ENCODE measurements around the gene PRM2. TPM values are rescaled to one million over a fixed set of nuclear protein-coding genes. Genes with fewer than 3 reads are reported as not detected.
"Not testable (repeated sequence)": the region's sequence is repeated elsewhere in the genome, so short reads cannot be mapped to it uniquely, and the experiment has no call there.

PRM2 gene
- total RNA-seq, 1 donor from 2014 or later: not detected

- no peak for DNase-seq (ENCODE audit: extremely low read depth, low read depth, low spot score)
Measured at GRCh38 chr16:11307639-11308492, 31.6 kb upstream of the PRM2 start.

GRCh38 chr16:11306997-11307638, 30.8 kb upstream of the PRM2 start:
- DNase-seq (ENCODE audit: extremely low read depth, low read depth, low spot score): no peak

- DNase-seq (ENCODE audit: extremely low read depth, low read depth, low spot score): no peak
Measured at GRCh38 chr16:11306381-11306780, 30.1 kb upstream of the PRM2 start.

- no peak for DNase-seq (ENCODE audit: extremely low read depth, low read depth, low spot score)
Measured at GRCh38 chr16:11303405-11304138, 27.3 kb upstream of the PRM2 start.

GRCh38 chr16:11302977-11303376, 26.7 kb upstream of the PRM2 start:
- no peak for DNase-seq (ENCODE audit: extremely low read depth, low read depth, low spot score)

GRCh38 chr16:11301645-11302501, 25.6 kb upstream of the PRM2 start:
- no peak for DNase-seq (ENCODE audit: extremely low read depth, low read depth, low spot score)

- DNase-seq (ENCODE audit: extremely low read depth, low read depth, low spot score): no peak
Measured at GRCh38 chr16:11300560-11300892, 24.2 kb upstream of the PRM2 start.

GRCh38 chr16:11299865-11300559, 23.7 kb upstream of the PRM2 start:
- no peak for DNase-seq (ENCODE audit: extremely low read depth, low read depth, low spot score)

- DNase-seq (ENCODE audit: extremely low read depth, low read depth, low spot score): not testable (repeated sequence)
Measured at GRCh38 chr16:11298950-11299547, 22.8 kb upstream of the PRM2 start.

- no peak for DNase-seq (ENCODE audit: extremely low read depth, low read depth, low spot score)
Measured at GRCh38 chr16:11298143-11298900, 22.0 kb upstream of the PRM2 start.

GRCh38 chr16:11297492-11298142, 21.3 kb upstream of the PRM2 start:
- no peak for DNase-seq (ENCODE audit: extremely low read depth, low read depth, low spot score)

GRCh38 chr16:11296706-11297491, 20.6 kb upstream of the PRM2 start:
- DNase-seq (ENCODE audit: extremely low read depth, low read depth, low spot score): no peak

- DNase-seq (ENCODE audit: extremely low read depth, low read depth, low spot score): no peak
Measured at GRCh38 chr16:11296351-11296705, 20.0 kb upstream of the PRM2 start.

GRCh38 chr16:11295672-11296071, 19.4 kb upstream of the PRM2 start:
- no peak for DNase-seq (ENCODE audit: extremely low read depth, low read depth, low spot score)

- no peak for DNase-seq (ENCODE audit: extremely low read depth, low read depth, low spot score)
Measured at GRCh38 chr16:11292076-11292748, 15.9 kb upstream of the PRM2 start.

- no peak for DNase-seq (ENCODE audit: extremely low read depth, low read depth, low spot score)
Measured at GRCh38 chr16:11291091-11291703, 14.9 kb upstream of the PRM2 start.

All from glomerular endothelial cell (primary cell).